ENCODE results near the gene SPACA9. TPM values are rescaled to one million over a fixed set of nuclear protein-coding genes. Genes with fewer than 3 reads are reported as not detected.
A peak's percentile ranks its signal among the peaks of the same experiment; 100 is the strongest.

The SPACA9 gene
- total RNA-seq, 1 donor from 2014 or later, result 5.0 TPM

- no peaks in the 10 kb centered on the region for H3K36me3 Mint-ChIP-seq (ENCODE audit: unreplicated experiment)
- H3K27ac Mint-ChIP-seq (ENCODE audit: unreplicated experiment), result no peak overlapping the region
- H3K27me3 Mint-ChIP-seq (ENCODE audit: unreplicated experiment), result peaks cover 8% of the 10 kb centered on the region
- H3K4me1 Mint-ChIP-seq (ENCODE audit: low read depth, unreplicated experiment), result peaks cover 1% of the 10 kb centered on the region
- TF ChIP-seq, protein P1, sequence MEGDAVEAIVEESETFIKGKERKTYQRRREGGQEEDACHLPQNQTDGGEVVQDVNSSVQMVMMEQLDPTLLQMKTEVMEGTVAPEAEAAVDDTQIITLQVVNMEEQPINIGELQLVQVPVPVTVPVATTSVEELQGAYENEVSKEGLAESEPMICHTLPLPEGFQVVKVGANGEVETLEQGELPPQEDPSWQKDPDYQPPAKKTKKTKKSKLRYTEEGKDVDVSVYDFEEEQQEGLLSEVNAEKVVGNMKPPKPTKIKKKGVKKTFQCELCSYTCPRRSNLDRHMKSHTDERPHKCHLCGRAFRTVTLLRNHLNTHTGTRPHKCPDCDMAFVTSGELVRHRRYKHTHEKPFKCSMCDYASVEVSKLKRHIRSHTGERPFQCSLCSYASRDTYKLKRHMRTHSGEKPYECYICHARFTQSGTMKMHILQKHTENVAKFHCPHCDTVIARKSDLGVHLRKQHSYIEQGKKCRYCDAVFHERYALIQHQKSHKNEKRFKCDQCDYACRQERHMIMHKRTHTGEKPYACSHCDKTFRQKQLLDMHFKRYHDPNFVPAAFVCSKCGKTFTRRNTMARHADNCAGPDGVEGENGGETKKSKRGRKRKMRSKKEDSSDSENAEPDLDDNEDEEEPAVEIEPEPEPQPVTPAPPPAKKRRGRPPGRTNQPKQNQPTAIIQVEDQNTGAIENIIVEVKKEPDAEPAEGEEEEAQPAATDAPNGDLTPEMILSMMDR (IDR thresholded peaks at IDR 0.05; ENCODE audit: partially characterized antibody, unreplicated experiment), result no peak
- peaks cover 2% of the 10 kb centered on the region for H3K9me3 Mint-ChIP-seq (ENCODE audit: unreplicated experiment)
- no peak for DNase-seq
- no peak overlapping the region for H3K4me3 Mint-ChIP-seq (ENCODE audit: unreplicated experiment)
These were observed 22.8 kb upstream of the SPACA9 start for GRCh38 chr9:132855904-132856303.

DNA sequence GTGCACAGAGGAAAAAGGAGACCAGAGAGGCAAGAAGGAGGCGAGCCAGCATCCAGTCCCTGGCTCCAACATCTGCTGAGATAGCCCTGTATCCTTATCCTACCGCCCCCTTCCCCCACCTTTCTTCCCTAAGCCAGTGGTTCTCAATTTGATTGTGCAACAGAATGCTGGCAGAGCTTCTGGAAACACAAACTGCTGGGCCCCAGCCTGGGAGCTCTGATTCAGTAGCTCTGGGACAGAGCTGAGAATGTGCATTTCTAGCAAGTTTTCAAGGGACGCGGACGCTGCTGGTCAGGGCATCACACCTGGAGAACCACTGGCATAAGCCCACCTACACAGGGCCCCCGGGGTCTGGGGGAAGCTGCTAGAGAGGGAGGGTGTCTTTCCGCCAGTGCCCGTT, 21.7 kb upstream of the SPACA9 start:
- TF ChIP-seq, protein P1 (IDR thresholded peaks at IDR 0.05; ENCODE audit: partially characterized antibody, unreplicated experiment), result no peak
- H3K27ac Mint-ChIP-seq (ENCODE audit: unreplicated experiment), result no peak overlapping the region
- H3K4me1 Mint-ChIP-seq (ENCODE audit: low read depth, unreplicated experiment), result peaks cover 4% of the 10 kb centered on the region
- H3K4me3 Mint-ChIP-seq (ENCODE audit: unreplicated experiment), result no peak overlapping the region
- H3K9me3 Mint-ChIP-seq (ENCODE audit: unreplicated experiment), result peaks cover 2% of the 10 kb centered on the region
- H3K36me3 Mint-ChIP-seq (ENCODE audit: unreplicated experiment), result no peaks in the 10 kb centered on the region
- DNase-seq, result no peak
- peaks cover 8% of the 10 kb centered on the region for H3K27me3 Mint-ChIP-seq (ENCODE audit: unreplicated experiment)

DNA sequence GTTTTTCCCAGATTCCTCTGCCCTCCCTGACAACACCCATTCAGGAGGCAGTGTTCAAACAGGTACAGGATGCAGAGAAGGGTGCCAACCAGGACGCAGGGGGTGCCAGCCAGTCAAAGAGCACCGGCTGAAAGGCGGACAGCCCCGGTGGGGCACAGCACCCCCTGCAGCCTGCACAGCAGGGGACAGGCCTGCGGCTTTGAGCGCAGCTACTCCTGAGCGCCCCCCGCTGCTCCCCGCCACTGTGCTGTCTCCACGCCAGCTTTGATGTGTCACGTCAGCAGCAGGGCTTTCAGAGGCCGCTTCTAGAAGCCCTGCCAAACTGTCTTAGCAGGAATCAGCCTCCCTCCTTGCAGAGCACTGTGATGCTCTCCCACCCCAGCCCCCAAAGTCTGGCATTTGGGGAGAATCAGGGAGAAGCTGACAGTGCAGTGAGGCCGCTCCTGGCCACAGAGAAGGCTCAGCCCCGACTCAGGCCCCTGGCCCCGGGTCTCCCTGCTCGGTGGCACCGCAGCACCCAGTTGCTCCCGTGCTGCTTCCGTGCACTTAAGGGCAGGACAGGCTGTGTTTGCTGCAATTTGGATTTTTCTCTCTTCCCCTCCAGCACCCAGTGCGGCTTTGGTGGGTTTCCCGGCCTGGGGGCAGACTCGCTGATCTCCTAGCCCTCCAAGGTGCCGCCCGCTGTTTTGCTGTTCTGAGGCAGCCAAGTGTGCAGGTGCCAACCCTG, 20.9 kb upstream of the SPACA9 start:
- H3K9me3 Mint-ChIP-seq (ENCODE audit: unreplicated experiment), result peaks cover 2% of the 10 kb centered on the region
- TF ChIP-seq, protein P1 (IDR thresholded peaks at IDR 0.05; ENCODE audit: partially characterized antibody, unreplicated experiment), result no peak
- DNase-seq, result peak; percentile 31
- no peak overlapping the region for H3K4me3 Mint-ChIP-seq (ENCODE audit: unreplicated experiment)
- H3K36me3 Mint-ChIP-seq (ENCODE audit: unreplicated experiment), result no peaks in the 10 kb centered on the region
- no peak overlapping the region for H3K27ac Mint-ChIP-seq (ENCODE audit: unreplicated experiment)
- H3K4me1 Mint-ChIP-seq (ENCODE audit: low read depth, unreplicated experiment), result peaks cover 4% of the 10 kb centered on the region
- H3K27me3 Mint-ChIP-seq (ENCODE audit: unreplicated experiment), result peaks cover 7% of the 10 kb centered on the region

DNA sequence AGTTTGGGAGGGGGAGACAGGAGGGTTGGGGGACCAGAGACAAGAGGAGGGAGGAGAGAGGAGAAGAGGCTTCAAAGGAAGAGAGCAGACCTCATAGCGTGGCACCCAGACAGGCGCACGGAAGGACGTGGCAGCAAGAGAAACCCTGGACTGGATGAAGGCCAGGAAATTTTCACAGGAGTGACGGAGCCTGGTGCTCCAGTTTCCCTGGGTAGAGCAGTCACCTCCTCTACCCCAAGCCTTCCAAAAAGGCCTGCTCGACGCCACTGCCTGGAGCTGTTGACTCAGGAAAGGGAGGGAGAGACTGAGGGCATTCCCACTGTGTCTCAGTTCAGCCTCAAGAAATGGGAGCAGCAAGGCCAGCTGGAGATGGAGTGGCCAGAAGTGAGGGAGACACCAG, 19.9 kb upstream of the SPACA9 start:
- Mint-ChIP-seq H3K27me3 (ENCODE audit: unreplicated experiment) (peaks cover 7% of the 10 kb centered on the region), H3K9me3 (ENCODE audit: unreplicated experiment) (peaks cover 2% of the 10 kb centered on the region), H3K4me1 (ENCODE audit: low read depth, unreplicated experiment) (peaks cover 4% of the 10 kb centered on the region), H3K4me3 (ENCODE audit: unreplicated experiment) (no peak overlapping the region), H3K36me3 (ENCODE audit: unreplicated experiment) (no peaks in the 10 kb centered on the region), H3K27ac (ENCODE audit: unreplicated experiment) (no peak overlapping the region)
- TF ChIP-seq, protein P1 (IDR thresholded peaks at IDR 0.05; ENCODE audit: partially characterized antibody, unreplicated experiment), result no peak
- DNase-seq, result no peak

- Mint-ChIP-seq H3K4me3 (ENCODE audit: unreplicated experiment) (no peak overlapping the region), H3K27ac (ENCODE audit: unreplicated experiment) (no peak overlapping the region), H3K9me3 (ENCODE audit: unreplicated experiment) (no peaks in the 10 kb centered on the region), H3K4me1 (ENCODE audit: low read depth, unreplicated experiment) (peaks cover 16% of the 10 kb centered on the region), H3K36me3 (ENCODE audit: unreplicated experiment) (no peaks in the 10 kb centered on the region), H3K27me3 (ENCODE audit: unreplicated experiment) (peaks cover 8% of the 10 kb centered on the region)
- DNase-seq, result no peak
- TF ChIP-seq, protein P1 (IDR thresholded peaks at IDR 0.05; ENCODE audit: partially characterized antibody, unreplicated experiment), result no peak
These were observed 17.0 kb upstream of the SPACA9 start for GRCh38 chr9:132861666-132862065.

Measured in glutamatergic neuron (in vitro differentiated cells).